Endothelial cell of umbilical vein (primary cell): ENCODE results near the gene DHRS1. TPM values are rescaled to one million over a fixed set of nuclear protein-coding genes. Genes with fewer than 3 reads are reported as not detected.
A peak's percentile ranks its signal among the peaks of the same experiment; 100 is the strongest.

Source experiments
- BruUV-seq: library from RNA; stranded (reverse); fragments of 400-500 nt; replicated peaks from 2 replicates; lab custom pipeline; 2021; lab: Mats Ljungman, UMichigan
- CTCF ChIA-PET: fragments of 300-600, 350-600 bp; sonication (Branson Sonifier 250); formaldehyde crosslinking; loops from one replicate; lab custom pipeline; 2021; ENCODE audit warnings: antibody characterized with exemption, inconsistent platforms; lab: Charles Lee
- POLR2A ChIA-PET: fragments of 300-600, 350-600 bp; sonication (Branson Sonifier 250); formaldehyde crosslinking; loops from one replicate; lab custom pipeline; 2021; ENCODE audit warnings: antibody characterized with exemption, inconsistent platforms; lab: Charles Lee
- DNase-seq: peaks from one replicate; pipeline ENCODE4 v3.0.0-alpha.2; 2011; ENCODE audit warnings: low read depth, low spot score
- FAIRE-seq: peaks from 2 replicates; lab custom pipeline; 2011; peaks lifted over from hg19 to GRCh38; lab: Jason Lieb, UNC
- H2AFZ ChIP-seq: 2 replicates; pipeline ENCODE4 v1.6.0; 2012; ENCODE audit warnings: low read depth, low read length, control low read depth, inconsistent platforms
- H3K27ac ChIP-seq: 2 replicates; pipeline ENCODE4 v1.5.1; 2011; ENCODE audit warnings: low read depth, mild to moderate bottlenecking, control low read depth, low read length, moderate library complexity; ENCODE audit not compliant: insufficient read depth
- H3K27me3 ChIP-seq, 2 experiments: 2 replicates each; pipeline versions ENCODE4 v1.6.0 to v1.6.1; 2011; ENCODE audit warnings: low read length in 2 of 2, mixed read lengths in 1 of 2; ENCODE audit not compliant: control insufficient read depth in 2 of 2, insufficient read depth in 2 of 2
- H3K36me3 ChIP-seq, 2 experiments: 2 replicates in 1 of 2; 3 replicates in 1 of 2; pipeline ENCODE4 v1.5.1; 2011; ENCODE audit warnings: low read length in 2 of 2, mild to moderate bottlenecking in 1 of 2, moderate library complexity in 1 of 2; ENCODE audit not compliant: control insufficient read depth in 2 of 2, insufficient read depth in 2 of 2; ENCODE audit errors: extremely low read depth in 1 of 2
- H3K4me1 ChIP-seq: 3 replicates; pipeline ENCODE4 v1.5.1; 2011; ENCODE audit warnings: mild to moderate bottlenecking, low read length; ENCODE audit not compliant: control insufficient read depth, insufficient read depth; ENCODE audit errors: extremely low read depth
- H3K4me2 ChIP-seq: 2 replicates; pipeline ENCODE4 v1.6.1; 2011; ENCODE audit warnings: low read length, control low read depth, mixed read lengths; ENCODE audit not compliant: insufficient read depth
- H3K4me3 ChIP-seq, 3 experiments: fragments of 200-600 bp in 1 of 3; sonication (generic), shearing (Covaris generic) in 1 of 3; replicated peaks in 1 of 3; 2 replicates each; pipeline ENCODE4 v1.5.1; 2011 to 2016; ENCODE audit warnings: control low read depth in 3 of 3, low read length in 3 of 3, mild to moderate bottlenecking in 2 of 3, inconsistent platforms in 1 of 3, low read depth in 1 of 3, moderate library complexity in 1 of 3; ENCODE audit not compliant: insufficient read depth in 1 of 3
- H3K79me2 ChIP-seq: 2 replicates; pipeline ENCODE4 v1.6.0; 2012; ENCODE audit warnings: low read length, inconsistent platforms; ENCODE audit not compliant: control insufficient read depth, insufficient read depth
- H3K9ac ChIP-seq: replicated peaks from 2 replicates; pipeline ENCODE3; 2011; ENCODE audit warnings: low read length, control low read depth; ENCODE audit not compliant: insufficient read depth; ENCODE audit errors: extremely low read depth
- H3K9me1 ChIP-seq: replicated peaks from 3 replicates; pipeline ENCODE4 v1.6.0; 2011; ENCODE audit warnings: mild to moderate bottlenecking, low read length; ENCODE audit not compliant: control insufficient read depth, insufficient read depth; ENCODE audit errors: extremely low read depth
- H3K9me3 ChIP-seq: replicated peaks from 2 replicates; pipeline ENCODE4 v1.5.1; 2012; ENCODE audit warnings: low read length, inconsistent platforms; ENCODE audit not compliant: control insufficient read depth, insufficient read depth
- H4K20me1 ChIP-seq: replicated peaks from 2 replicates; pipeline ENCODE3; 2011; ENCODE audit warnings: mild to moderate bottlenecking, low read length; ENCODE audit not compliant: control insufficient read depth, insufficient read depth; ENCODE audit errors: extremely low read depth
- CTCF ChIP-seq, 2 donors: IDR thresholded peaks; 1 replicate in 1 of 2; 2 replicates in 1 of 2; pipeline ENCODE4 v1.5.1; 2011; ENCODE audit warnings: low read length in 2 of 2, mild to moderate bottlenecking in 2 of 2, moderate library complexity in 2 of 2, control low read depth in 1 of 2, inconsistent platforms in 1 of 2, low read depth in 1 of 2; ENCODE audit not compliant: insufficient read depth in 1 of 2; ENCODE audit errors: extremely low read depth in 1 of 2
- EZH2 ChIP-seq: IDR thresholded peaks from 2 replicates; pipeline ENCODE4 v1.6.1; 2012; ENCODE audit warnings: borderline replicate concordance, low read depth, mild to moderate bottlenecking, moderate library complexity, low read length, inconsistent platforms; ENCODE audit not compliant: severe bottlenecking
- FOS ChIP-seq: IDR thresholded peaks from 2 replicates; pipeline ENCODE4 v1.6.1; 2011; ENCODE audit warnings: mild to moderate bottlenecking, low read length, moderate library complexity, borderline replicate concordance; ENCODE audit not compliant: insufficient read depth
- GATA2 ChIP-seq: IDR thresholded peaks from 2 replicates; pipeline ENCODE4 v1.7.0; 2011; ENCODE audit warnings: low read depth, mild to moderate bottlenecking, moderate library complexity, mixed read lengths, low read length; ENCODE audit not compliant: insufficient read length, insufficient read depth
- JUN ChIP-seq: IDR thresholded peaks from 2 replicates; pipeline ENCODE4 v1.6.1; 2011; ENCODE audit warnings: borderline replicate concordance, low read depth; ENCODE audit not compliant: insufficient read length, insufficient read depth
- MAX ChIP-seq: IDR thresholded peaks from 2 replicates; pipeline ENCODE4 v1.6.1; 2011; ENCODE audit not compliant: insufficient read depth, insufficient read length
- MYC ChIP-seq: IDR thresholded peaks from one replicate; pipeline ENCODE4 v1.6.1; 2011; ENCODE audit warnings: mild to moderate bottlenecking, low read depth, low read length
- POLR2A ChIP-seq: IDR thresholded peaks from 2 replicates; pipeline ENCODE4 v1.6.1; 2012; ENCODE audit warnings: low read depth, mild to moderate bottlenecking, control low read depth, low read length
- dilution Hi-C: fragments of 300-500 bp; cut with MboI; formaldehyde crosslinking; loops from one replicate; pipeline ENCODE4 v1.15.0; 2019; ENCODE audit warnings: low sequenced_read_pairs; ENCODE audit not compliant: extremely low pct_ligation_motif_present
- intact Hi-C: fragments of 100-400 bp; cut with micrococcal nuclease; formaldehyde crosslinking; loops from one replicate; pipeline ENCODE4 v1.10.0; 2022
- polyA plus RNA-seq, 4 experiments: library from polyadenylated mRNA; depleted of rRNA in 3 of 4; stranded (reverse) in 3 of 4; unstranded in 1 of 4; fragments of >200 nt; gene quantifications; 2 replicates each; pipeline versions ENCODE4 v1.2.1 to v1.2.3, GENCODE V29; 2011 to 2012; ENCODE audit warnings: missing spikeins in 1 of 4
- total RNA-seq: library from RNA; stranded (reverse); gene quantifications from 2 replicates; pipeline ENCODE4 v1.2.3, GENCODE V29; 2021

The DHRS1 gene
- total and polyA plus RNA-seq, 2 donors (not counting 3 experiments of a cell fraction or from before 2014, with no cell fraction given): 18.0 to 69.5 TPM

GRCh38 chr14:24311837-24312615 lies 12.4 kb upstream of the DHRS1 start:
- Histone ChIP-seq H3K9me3 (no peaks in the 10 kb centered on the region), H3K27me3 (no peaks in the 10 kb centered on the region), H3K4me3 (no peak overlapping the region), H4K20me1 (no peaks in the 10 kb centered on the region), H3K4me2 (peak overlapping the region; percentile 21), H3K36me3 (peaks cover 0 to 2% of the 10 kb centered on the region in 2 experiments), H2AFZ (no peak overlapping the region), H3K4me1 (peaks cover 71% of the 10 kb centered on the region), H3K27ac (peak overlapping the region; percentile 91), H3K9ac (peak overlapping the region; percentile 27), H3K79me2 (no peaks in the 10 kb centered on the region), H3K9me1 (no peaks in the 10 kb centered on the region)
- TF ChIP-seq GATA2 (no peak), MAX (no peak), EZH2 (no peak), MYC (no peak), FOS (no peak), JUN (no peak), CTCF (IDR thresholded peaks at IDR 0.05; ENCODE audit: extremely low read depth in 1 of 2, insufficient read depth in 1 of 2, low read depth in 1 of 2, low read length in 2 of 2) (no peak), POLR2A (no peak)
- dilution Hi-C loops (no loop called here), intact Hi-C loops (no loop called here)
- peak; percentile 50 for FAIRE-seq
- no peak for DNase-seq
- ChIA-PET CTCF (interaction anchor here (2.3 to 7.4 kb wide), 5 partner anchors 13 to 125 kb away, joined by 16 to 122 read pairs (median 38); partner anchors contain the start of genes DHRS1, NOP9 and TINF2), POLR2A (no interaction called here)
- no TSS peak for BruUV-seq
